ENCODE data around the gene AQP10.
"Not testable (repeated sequence)": the region's sequence is repeated elsewhere in the genome, so short reads cannot be mapped to it uniquely, and the experiment has no call there.

GRCh38 chr1:154287591-154287990, 33.3 kb upstream of the AQP10 start:
- TF ChIP-seq CTCF (IDR thresholded peaks at IDR 0.05; ENCODE audit: low read depth, low read length, poor library complexity, severe bottlenecking); EZH2phosphoT487 (IDR thresholded peaks at IDR 0.05; ENCODE audit: borderline replicate concordance, low read length): not testable (repeated sequence)

All from DOHH2 (cell line).